ENCODE measurements around the gene TIMM29. TPM values are rescaled to one million over a fixed set of nuclear protein-coding genes. Genes with fewer than 3 reads are reported as not detected.

TIMM29 gene
- total and polyA plus RNA-seq, 9 of the 15 experiments (the other 6 are each of a cell fraction or from before 2014, with no cell fraction given) = 2.4 to 29.4 (median 16.3) TPM

GRCh38 chr19:10928563-10929401 lies at the start of gene TIMM29, which contains the start of gene YIPF2 (continued):
- TF ChIP-seq, protein P1, sequence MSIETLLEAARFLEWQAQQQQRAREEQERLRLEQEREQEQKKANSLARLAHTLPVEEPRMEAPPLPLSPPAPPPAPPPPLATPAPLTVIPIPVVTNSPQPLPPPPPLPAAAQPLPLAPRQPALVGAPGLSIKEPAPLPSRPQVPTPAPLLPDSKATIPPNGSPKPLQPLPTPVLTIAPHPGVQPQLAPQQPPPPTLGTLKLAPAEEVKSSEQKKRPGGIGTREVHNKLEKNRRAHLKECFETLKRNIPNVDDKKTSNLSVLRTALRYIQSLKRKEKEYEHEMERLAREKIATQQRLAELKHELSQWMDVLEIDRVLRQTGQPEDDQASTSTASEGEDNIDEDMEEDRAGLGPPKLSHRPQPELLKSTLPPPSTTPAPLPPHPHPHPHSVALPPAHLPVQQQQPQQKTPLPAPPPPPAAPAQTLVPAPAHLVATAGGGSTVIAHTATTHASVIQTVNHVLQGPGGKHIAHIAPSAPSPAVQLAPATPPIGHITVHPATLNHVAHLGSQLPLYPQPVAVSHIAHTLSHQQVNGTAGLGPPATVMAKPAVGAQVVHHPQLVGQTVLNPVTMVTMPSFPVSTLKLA (conservative IDR thresholded peaks at IDR 0.05) = peak; percentile 83 to 88
- TF ChIP-seq TARDBP (IDR thresholded peaks at IDR 0.05) = peak; percentile 71; the same call in 1 of the 2 replicates
- peak; percentile 69 for TF ChIP-seq ETV5 (CRISPR knock-in tag; IDR thresholded peaks at IDR 0.05; ENCODE audit: low read depth)
- peak; percentile 69; the same call in 1 of the 2 replicates for TF ChIP-seq ZBTB7A (IDR thresholded peaks at IDR 0.05; ENCODE audit: borderline replicate concordance, control insufficient read depth, low read depth, low read length)
- TF ChIP-seq MITF (IDR thresholded peaks at IDR 0.05) = no peak
- no peak for TF ChIP-seq SRSF1 (IDR thresholded peaks at IDR 0.05; ENCODE audit: low read depth, low read length)
- TF ChIP-seq HDAC1 (IDR thresholded peaks at IDR 0.05) = peak in 1 of 2 experiments; percentile 73; a peak in 2 of 4 replicates
- peak; percentile 93 for TF ChIP-seq THAP7 (CRISPR knock-in tag; IDR thresholded peaks at IDR 0.05)
- no peak for TF ChIP-seq CAMTA2 (CRISPR knock-in tag; conservative IDR thresholded peaks at IDR 0.05)
- TF ChIP-seq YBX1 (IDR thresholded peaks at IDR 0.05) = no peak
- no peak for TF ChIP-seq SRSF9 (IDR thresholded peaks at IDR 0.05; ENCODE audit: borderline replicate concordance, low read depth, low read length)
- no peak for TF ChIP-seq RBM15 (IDR thresholded peaks at IDR 0.05; ENCODE audit: insufficient read depth, low read length)
- no peak for TF ChIP-seq THRA (IDR thresholded peaks at IDR 0.05)
- TF ChIP-seq PURB (CRISPR knock-in tag; IDR thresholded peaks at IDR 0.05; ENCODE audit: low read depth) = no peak
- TF ChIP-seq SFPQ (IDR thresholded peaks at IDR 0.05; ENCODE audit: low read depth, low read length) = no peak
- TF ChIP-seq ZNF511 (CRISPR knock-in tag; IDR thresholded peaks at IDR 0.05) = no peak
- no peak for TF ChIP-seq SNIP1 (IDR thresholded peaks at IDR 0.05; ENCODE audit: low read depth)
- no peak for TF ChIP-seq HDAC3 (IDR thresholded peaks at IDR 0.05; ENCODE audit: borderline replicate concordance, partially characterized antibody)
- TF ChIP-seq GTF2E2 (tag; IDR thresholded peaks at IDR 0.05) = no peak

All from K562 (cell line).